Measurements from ENCODE around the gene TSPAN32. TPM values are rescaled to one million over a fixed set of nuclear protein-coding genes. Genes with fewer than 3 reads are reported as not detected.

Gene TSPAN32
- total and polyA plus RNA-seq, 10 donors: 10.6 to 21.8 (median 17.5) TPM

- H3K27me3 ChIP-seq (replicated peaks in 1 of 7): no peaks in the 10 kb centered on the region
- no peaks in the 10 kb centered on the region for H3K36me3 ChIP-seq
- H3K27ac ChIP-seq: no peak overlapping the region
- no peaks in the 10 kb centered on the region for H3K9me3 ChIP-seq
- WGBS, 5 donors: 71 to 87% (median 85%) methylated on average over 11 of the region's 11 CpGs
- TF ChIP-seq CTCF (IDR thresholded peaks at IDR 0.05 in 8 of 11, conservative IDR thresholded peaks at IDR 0.05 in 3 of 11) (no peak), POLR2AphosphoS5 (IDR thresholded peaks at IDR 0.05) (no peak), POLR2A (IDR thresholded peaks at IDR 0.05) (no peak)
- intact Hi-C loops (cut with DNase I; ENCODE audit: low total_unique reads): no loop called here
- H3K4me3 ChIP-seq: no peak overlapping the region
- DNase-seq: no peak
- H3K4me1 ChIP-seq: peaks cover 0 to 7% (median 0%) of the 10 kb centered on the region in 6 donors
These were observed 57.1 kb downstream of the TSPAN32 start for GRCh38 chr11:2358754-2359442.

GRCh38 chr11:2359557-2359956 is 57.7 kb downstream of the TSPAN32 start:
- no peak overlapping the region for H3K27ac ChIP-seq
- H3K9me3 ChIP-seq: no peaks in the 10 kb centered on the region
- TF ChIP-seq CTCF (IDR thresholded peaks at IDR 0.05 in 8 of 11, conservative IDR thresholded peaks at IDR 0.05 in 3 of 11) (no peak), POLR2A (IDR thresholded peaks at IDR 0.05) (no peak), POLR2AphosphoS5 (IDR thresholded peaks at IDR 0.05) (no peak)
- WGBS, 5 donors: 87 to 96% (median 94%) methylated on average over 5 to 9 of the region's 9 CpGs
- no peaks in the 10 kb centered on the region for H3K27me3 ChIP-seq (replicated peaks in 1 of 7)
- peaks cover 0 to 7% (median 0%) of the 10 kb centered on the region in 6 donors for H3K4me1 ChIP-seq
- H3K36me3 ChIP-seq: no peaks in the 10 kb centered on the region
- no peak overlapping the region for H3K4me3 ChIP-seq
- intact Hi-C loops (cut with DNase I; ENCODE audit: low total_unique reads): no loop called here
- DNase-seq: no peak

GRCh38 chr11:2360081-2360642 is 58.3 kb downstream of the TSPAN32 start:
- no peak for DNase-seq
- WGBS, 5 donors: 79 to 90% (median 89%) methylated on average over 13 to 14 of the region's 14 CpGs
- peaks cover 0 to 7% (median 0%) of the 10 kb centered on the region in 6 donors for H3K4me1 ChIP-seq
- no peak overlapping the region for H3K27ac ChIP-seq
- intact Hi-C loops (cut with DNase I; ENCODE audit: low total_unique reads): no loop called here
- H3K27me3 ChIP-seq (replicated peaks in 1 of 7): no peaks in the 10 kb centered on the region
- no peak for TF ChIP-seq POLR2A (IDR thresholded peaks at IDR 0.05)
- H3K4me3 ChIP-seq: no peak overlapping the region
- H3K36me3 ChIP-seq: no peaks in the 10 kb centered on the region
- no peaks in the 10 kb centered on the region for H3K9me3 ChIP-seq

GRCh38 chr11:2361565-2361964 is 59.8 kb downstream of the TSPAN32 start:
- Histone ChIP-seq H3K27me3 (replicated peaks in 1 of 7) (no peaks in the 10 kb centered on the region), H3K9me3 (no peaks in the 10 kb centered on the region), H3K4me3 (no peak overlapping the region), H3K27ac (no peak overlapping the region), H3K4me1 (peaks cover 0 to 13% (median 4%) of the 10 kb centered on the region in 6 donors), H3K36me3 (no peaks in the 10 kb centered on the region)
- DNase-seq: no peak
- intact Hi-C loops (cut with DNase I; ENCODE audit: low total_unique reads): no loop called here
- 68 to 89% (median 82%) methylated on average over 8 to 9 of the region's 9 CpGs for WGBS, 5 donors
- TF ChIP-seq POLR2AphosphoS5 (IDR thresholded peaks at IDR 0.05): no peak
- no peak for TF ChIP-seq POLR2A (IDR thresholded peaks at IDR 0.05)
- no peak for TF ChIP-seq CTCF (IDR thresholded peaks at IDR 0.05 in 8 of 11, conservative IDR thresholded peaks at IDR 0.05 in 3 of 11)
